Measurements from ENCODE around the gene SOWAHA.
"Not testable (repeated sequence)": the region's sequence is repeated elsewhere in the genome, so short reads cannot be mapped to it uniquely, and the experiment has no call there.

Gene SOWAHA

GRCh38 chr5:132848270-132848669, 35.2 kb downstream of the SOWAHA start:
- in situ Hi-C loops (cut with HindIII; ENCODE audit: low sequenced_read_pairs), result no loop called here

- in situ Hi-C loops (cut with HindIII; ENCODE audit: low sequenced_read_pairs), result no loop called here
Observed at GRCh38 chr5:132849347-132849746, 36.2 kb downstream of the SOWAHA start.

GRCh38 chr5:132850066-132850465, 37.0 kb downstream of the SOWAHA start:
- in situ Hi-C loops (cut with HindIII; ENCODE audit: low sequenced_read_pairs), result no loop called here

GRCh38 chr5:132853323-132853722, 40.2 kb downstream of the SOWAHA start:
- in situ Hi-C loops (cut with HindIII; ENCODE audit: low sequenced_read_pairs), result no loop called here

GRCh38 chr5:132853790-132854189, 40.7 kb downstream of the SOWAHA start:
- in situ Hi-C loops (cut with HindIII; ENCODE audit: low sequenced_read_pairs), result no loop called here

- in situ Hi-C loops (cut with HindIII; ENCODE audit: low sequenced_read_pairs), result no loop called here
Observed at GRCh38 chr5:132854301-132854700, 41.2 kb downstream of the SOWAHA start.

- in situ Hi-C loops (cut with HindIII; ENCODE audit: low sequenced_read_pairs), result not testable (repeated sequence)
Observed at GRCh38 chr5:132854992-132855391, 41.9 kb downstream of the SOWAHA start.

- in situ Hi-C loops (cut with HindIII; ENCODE audit: low sequenced_read_pairs), result no loop called here
Observed at GRCh38 chr5:132856011-132856410, 42.9 kb downstream of the SOWAHA start.

GRCh38 chr5:132859889-132860437, 46.9 kb downstream of the SOWAHA start:
- in situ Hi-C loops (cut with HindIII; ENCODE audit: low sequenced_read_pairs), result no loop called here

- in situ Hi-C loops (cut with HindIII; ENCODE audit: low sequenced_read_pairs), result no loop called here
Observed at GRCh38 chr5:132860742-132861141, 47.6 kb downstream of the SOWAHA start.

- in situ Hi-C loops (cut with HindIII; ENCODE audit: low sequenced_read_pairs), result no loop called here
Observed at GRCh38 chr5:132865668-132866341, 52.7 kb downstream of the SOWAHA start.

Measured in DLD1 (cell line).